OCI-LY1 (cell line): ENCODE measurements around the gene CD200.

Source experiments
- H2AFZ ChIP-seq: fragments of 200-600 bp; sonication (generic), shearing (Covaris generic); 2 replicates; pipeline ENCODE4 v1.6.0; 2014; ENCODE audit warnings: antibody characterized with exemption, mild to moderate bottlenecking, low read length
- H3F3A ChIP-seq: fragments of 200-600 bp; sonication (generic), shearing (Covaris generic); 2 replicates; pipeline ENCODE4 v1.6.0; 2014; ENCODE audit warnings: mild to moderate bottlenecking, antibody characterized with exemption, low read length, moderate library complexity; ENCODE audit not compliant: insufficient read depth
- H3K27ac ChIP-seq: fragments of 200-600 bp; sonication (generic); 2 replicates; pipeline ENCODE4 v1.5.1; 2014; ENCODE audit warnings: low read length, mixed run types, mild to moderate bottlenecking, low read depth; ENCODE audit not compliant: poor library complexity, severe bottlenecking
- H3K27me3 ChIP-seq: fragments of 200-600 bp; sonication (generic); 2 replicates; pipeline ENCODE4 v1.6.0; 2014; ENCODE audit warnings: antibody characterized with exemption, mild to moderate bottlenecking, low read length, moderate library complexity; ENCODE audit not compliant: insufficient read depth
- H3K36me3 ChIP-seq: fragments of 200-600 bp; sonication (generic); 2 replicates; pipeline ENCODE4 v1.6.1; 2014; ENCODE audit warnings: mild to moderate bottlenecking, antibody characterized with exemption, low read length, moderate library complexity, mixed read lengths; ENCODE audit not compliant: insufficient read depth
- H3K4me1 ChIP-seq: fragments of 200-600 bp; sonication (generic); 2 replicates; pipeline ENCODE4 v1.5.1; 2014; ENCODE audit warnings: mild to moderate bottlenecking, low read length, moderate library complexity; ENCODE audit not compliant: insufficient read depth, severe bottlenecking
- H3K4me2 ChIP-seq: fragments of 200-600 bp; sonication (generic), shearing (Covaris generic); 2 replicates; pipeline ENCODE4 v1.6.1; 2014; ENCODE audit warnings: low read length
- H3K4me3 ChIP-seq: fragments of 200-600 bp; sonication (generic); 2 replicates; pipeline ENCODE4 v1.5.1; 2014; ENCODE audit warnings: low read length, low read depth, mild to moderate bottlenecking, mixed read lengths; ENCODE audit not compliant: poor library complexity, severe bottlenecking
- H3K79me2 ChIP-seq: fragments of 200-600 bp; shearing (Covaris generic); 2 replicates; pipeline ENCODE4 v1.6.1; 2016; ENCODE audit warnings: mixed run types, low read length, mixed read lengths; ENCODE audit not compliant: insufficient read depth
- H3K9ac ChIP-seq: fragments of 200-600 bp; sonication (generic), shearing (Covaris generic); 2 replicates; pipeline ENCODE4 v1.6.1; 2014; ENCODE audit warnings: mild to moderate bottlenecking, low read length, mixed read lengths
- H3K9me2 ChIP-seq: fragments of 200-600 bp; sonication (generic), shearing (Covaris generic); 2 replicates; pipeline ENCODE4 v1.6.1; 2014; ENCODE audit warnings: low read depth, mild to moderate bottlenecking, low read length, mixed read lengths
- H3K9me3 ChIP-seq: fragments of 200-600 bp; shearing (Covaris generic); 2 replicates; pipeline ENCODE4 v1.6.1; 2014; ENCODE audit warnings: low read length, mixed read lengths
- H4K20me1 ChIP-seq: fragments of 200-600 bp; sonication (generic), shearing (Covaris generic); 2 replicates; pipeline ENCODE4 v1.6.0; 2016; ENCODE audit warnings: mild to moderate bottlenecking, low read length; ENCODE audit not compliant: insufficient read depth
- EZH2 ChIP-seq: fragments of 200-600 bp; sonication (generic), shearing (Covaris generic); IDR thresholded peaks from 2 replicates; pipeline ENCODE4 v1.8.0; 2017; ENCODE audit warnings: borderline replicate concordance, mixed run types, mild to moderate bottlenecking, antibody characterized with exemption, low read length, moderate library complexity, mixed read lengths
- TF ChIP-seq, protein P1 (sequence below): fragments of 200-600 bp; sonication (generic), shearing (Covaris generic); IDR thresholded peaks from 2 replicates; pipeline ENCODE4 v1.5.1; 2017; ENCODE audit warnings: mild to moderate bottlenecking, antibody characterized with exemption, low read length, moderate library complexity, mixed read lengths

CD200 gene

DNA sequence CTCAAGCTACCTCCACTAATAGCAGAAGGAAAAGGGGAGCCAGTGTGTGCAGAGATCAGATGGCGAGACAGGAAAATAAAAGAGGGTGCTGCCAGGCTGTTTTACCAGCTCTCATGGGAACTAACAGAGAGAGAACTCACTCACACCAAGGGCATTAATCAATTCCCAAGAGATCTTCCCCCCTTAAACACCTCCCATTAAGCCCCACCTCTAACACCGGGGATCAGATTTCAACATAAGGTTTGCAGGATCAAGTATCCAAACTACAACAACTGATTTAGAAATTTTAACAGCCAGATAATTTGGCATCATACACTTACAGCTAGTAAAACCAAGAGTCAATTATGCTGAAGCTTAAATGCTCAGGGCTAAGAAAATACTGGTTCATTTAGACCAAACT lies 18.9 kb downstream of the CD200 start:
- Histone ChIP-seq H3K4me2 (no peak overlapping the region), H3K9ac (no peak overlapping the region), H3K9me2 (no peaks in the 10 kb centered on the region), H3K9me3 (no peaks in the 10 kb centered on the region), H3K36me3 (no peaks in the 10 kb centered on the region), H3K4me3 (no peak overlapping the region), H3K4me1 (no peaks in the 10 kb centered on the region), H2AFZ (no peak overlapping the region), H3F3A (no peaks in the 10 kb centered on the region), H3K27me3 (no peaks in the 10 kb centered on the region), H3K27ac (no peak overlapping the region), H3K79me2 (no peaks in the 10 kb centered on the region), H4K20me1 (no peaks in the 10 kb centered on the region)
- no peak for TF ChIP-seq EZH2
- TF ChIP-seq, protein P1, sequence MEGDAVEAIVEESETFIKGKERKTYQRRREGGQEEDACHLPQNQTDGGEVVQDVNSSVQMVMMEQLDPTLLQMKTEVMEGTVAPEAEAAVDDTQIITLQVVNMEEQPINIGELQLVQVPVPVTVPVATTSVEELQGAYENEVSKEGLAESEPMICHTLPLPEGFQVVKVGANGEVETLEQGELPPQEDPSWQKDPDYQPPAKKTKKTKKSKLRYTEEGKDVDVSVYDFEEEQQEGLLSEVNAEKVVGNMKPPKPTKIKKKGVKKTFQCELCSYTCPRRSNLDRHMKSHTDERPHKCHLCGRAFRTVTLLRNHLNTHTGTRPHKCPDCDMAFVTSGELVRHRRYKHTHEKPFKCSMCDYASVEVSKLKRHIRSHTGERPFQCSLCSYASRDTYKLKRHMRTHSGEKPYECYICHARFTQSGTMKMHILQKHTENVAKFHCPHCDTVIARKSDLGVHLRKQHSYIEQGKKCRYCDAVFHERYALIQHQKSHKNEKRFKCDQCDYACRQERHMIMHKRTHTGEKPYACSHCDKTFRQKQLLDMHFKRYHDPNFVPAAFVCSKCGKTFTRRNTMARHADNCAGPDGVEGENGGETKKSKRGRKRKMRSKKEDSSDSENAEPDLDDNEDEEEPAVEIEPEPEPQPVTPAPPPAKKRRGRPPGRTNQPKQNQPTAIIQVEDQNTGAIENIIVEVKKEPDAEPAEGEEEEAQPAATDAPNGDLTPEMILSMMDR: no peak

DNA sequence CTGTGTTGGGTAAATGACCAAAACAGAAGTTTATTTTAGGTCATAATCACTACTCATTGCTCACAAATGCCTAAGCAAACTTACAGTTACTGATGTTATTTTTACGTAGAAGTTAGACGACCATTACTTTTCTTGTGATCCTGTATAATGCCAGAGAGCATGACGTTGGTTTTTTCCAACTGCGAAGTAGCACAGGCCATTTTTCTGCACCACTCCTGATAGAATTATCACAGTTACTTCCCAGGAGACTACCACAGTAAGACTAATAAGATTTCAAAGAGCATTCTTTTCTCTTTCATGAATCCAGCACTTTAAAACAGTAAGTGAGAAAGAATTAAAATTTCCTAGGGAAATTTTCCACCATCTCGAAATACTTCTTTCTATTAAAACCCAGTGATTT lies 19.8 kb downstream of the CD200 start:
- Histone ChIP-seq H3K4me1 (no peaks in the 10 kb centered on the region), H3K4me2 (no peak overlapping the region), H3K27ac (no peak overlapping the region), H3K79me2 (no peaks in the 10 kb centered on the region), H3K9me2 (no peaks in the 10 kb centered on the region), H3K9ac (no peak overlapping the region), H2AFZ (no peak overlapping the region), H3K9me3 (no peaks in the 10 kb centered on the region), H3K4me3 (no peak overlapping the region), H3K36me3 (no peaks in the 10 kb centered on the region), H3F3A (no peaks in the 10 kb centered on the region), H3K27me3 (no peaks in the 10 kb centered on the region), H4K20me1 (no peaks in the 10 kb centered on the region)
- TF ChIP-seq, protein P1: no peak
- no peak for TF ChIP-seq EZH2

DNA sequence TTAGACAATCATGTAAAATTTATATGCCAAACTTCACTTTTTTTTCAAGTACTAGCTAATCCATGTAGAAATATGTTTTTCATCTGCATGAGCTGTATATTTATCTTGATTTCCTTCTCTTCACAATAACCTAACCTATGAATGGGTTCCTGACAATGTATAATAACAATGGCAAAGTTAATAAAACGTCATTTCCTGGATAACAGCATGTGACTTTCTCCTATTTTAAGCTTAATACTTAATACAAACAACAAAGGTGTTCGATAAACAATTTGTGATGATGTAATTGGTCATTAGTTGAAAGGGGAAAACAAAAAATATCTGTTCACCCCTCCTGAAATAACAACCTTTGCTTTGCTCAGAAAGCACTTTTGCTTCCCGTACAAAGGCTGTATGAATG lies 20.4 kb downstream of the CD200 start:
- Histone ChIP-seq H3K27ac (no peak overlapping the region), H2AFZ (no peak overlapping the region), H3F3A (no peaks in the 10 kb centered on the region), H3K9ac (no peak overlapping the region), H3K36me3 (no peaks in the 10 kb centered on the region), H3K27me3 (no peaks in the 10 kb centered on the region), H3K4me1 (no peaks in the 10 kb centered on the region), H3K4me3 (no peak overlapping the region), H3K79me2 (no peaks in the 10 kb centered on the region), H3K9me3 (no peaks in the 10 kb centered on the region), H3K9me2 (no peaks in the 10 kb centered on the region), H4K20me1 (no peaks in the 10 kb centered on the region), H3K4me2 (no peak overlapping the region)
- TF ChIP-seq, protein P1: no peak
- TF ChIP-seq EZH2: no peak
